Chondrocyte (in vitro differentiated cells): ENCODE measurements around the gene PAX5. TPM values are rescaled to one million over a fixed set of nuclear protein-coding genes. Genes with fewer than 3 reads are reported as not detected.

Experiments
- DNase-seq: peaks from one replicate; pipeline ENCODE4 v3.0.0; 2021; ENCODE audit warnings: mixed read lengths, low spot score
- H3K27ac Mint-ChIP-seq: one replicate; pipeline ENCODE4 v1.8.0; 2021; ENCODE audit warnings: mild to moderate bottlenecking, moderate library complexity, mixed read lengths; ENCODE audit not compliant: unreplicated experiment
- H3K27me3 Mint-ChIP-seq: 2 replicates; pipeline ENCODE4 v1.8.0; 2021; ENCODE audit warnings: low read depth, mixed read lengths
- H3K36me3 Mint-ChIP-seq: 2 replicates; pipeline ENCODE4 v1.8.0; 2021; ENCODE audit warnings: low read depth, mixed read lengths
- H3K4me1 Mint-ChIP-seq: 2 replicates; pipeline ENCODE4 v1.8.0; 2021; ENCODE audit warnings: low read depth, mild to moderate bottlenecking, mixed read lengths
- H3K4me3 Mint-ChIP-seq: one replicate; pipeline ENCODE4 v1.8.0; 2021; ENCODE audit warnings: mild to moderate bottlenecking, moderate library complexity, mixed read lengths; ENCODE audit not compliant: unreplicated experiment
- H3K9me3 Mint-ChIP-seq: 2 replicates; pipeline ENCODE4 v1.8.0; 2021; ENCODE audit warnings: low read depth, mixed read lengths
- total RNA-seq: library from RNA; stranded (reverse); gene quantifications from 3 replicates; pipeline ENCODE4 v1.2.1, GENCODE V29; 2021
- TF ChIP-seq, protein P1 (sequence below): fragments of 200-600 bp; sonication (generic); IDR thresholded peaks from 2 replicates; pipeline ENCODE4 v1.5.0; 2021; ENCODE audit warnings: antibody characterized with exemption, mild to moderate bottlenecking, moderate library complexity

PAX5 gene
- total RNA-seq, 1 donor from 2014 or later, result not detected

- no peaks in the 10 kb centered on the region for H3K9me3 Mint-ChIP-seq
- DNase-seq, result no peak
- H3K36me3 Mint-ChIP-seq, result no peaks in the 10 kb centered on the region
- peaks cover 35% of the 10 kb centered on the region for H3K27me3 Mint-ChIP-seq
- no peak overlapping the region for H3K27ac Mint-ChIP-seq
- H3K4me3 Mint-ChIP-seq, result no peak overlapping the region
- TF ChIP-seq, protein P1, sequence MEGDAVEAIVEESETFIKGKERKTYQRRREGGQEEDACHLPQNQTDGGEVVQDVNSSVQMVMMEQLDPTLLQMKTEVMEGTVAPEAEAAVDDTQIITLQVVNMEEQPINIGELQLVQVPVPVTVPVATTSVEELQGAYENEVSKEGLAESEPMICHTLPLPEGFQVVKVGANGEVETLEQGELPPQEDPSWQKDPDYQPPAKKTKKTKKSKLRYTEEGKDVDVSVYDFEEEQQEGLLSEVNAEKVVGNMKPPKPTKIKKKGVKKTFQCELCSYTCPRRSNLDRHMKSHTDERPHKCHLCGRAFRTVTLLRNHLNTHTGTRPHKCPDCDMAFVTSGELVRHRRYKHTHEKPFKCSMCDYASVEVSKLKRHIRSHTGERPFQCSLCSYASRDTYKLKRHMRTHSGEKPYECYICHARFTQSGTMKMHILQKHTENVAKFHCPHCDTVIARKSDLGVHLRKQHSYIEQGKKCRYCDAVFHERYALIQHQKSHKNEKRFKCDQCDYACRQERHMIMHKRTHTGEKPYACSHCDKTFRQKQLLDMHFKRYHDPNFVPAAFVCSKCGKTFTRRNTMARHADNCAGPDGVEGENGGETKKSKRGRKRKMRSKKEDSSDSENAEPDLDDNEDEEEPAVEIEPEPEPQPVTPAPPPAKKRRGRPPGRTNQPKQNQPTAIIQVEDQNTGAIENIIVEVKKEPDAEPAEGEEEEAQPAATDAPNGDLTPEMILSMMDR, result no peak
- H3K4me1 Mint-ChIP-seq, result no peaks in the 10 kb centered on the region
These were observed 66.1 kb downstream of the PAX5 start for GRCh38 chr9:36967997-36968396.

DNA sequence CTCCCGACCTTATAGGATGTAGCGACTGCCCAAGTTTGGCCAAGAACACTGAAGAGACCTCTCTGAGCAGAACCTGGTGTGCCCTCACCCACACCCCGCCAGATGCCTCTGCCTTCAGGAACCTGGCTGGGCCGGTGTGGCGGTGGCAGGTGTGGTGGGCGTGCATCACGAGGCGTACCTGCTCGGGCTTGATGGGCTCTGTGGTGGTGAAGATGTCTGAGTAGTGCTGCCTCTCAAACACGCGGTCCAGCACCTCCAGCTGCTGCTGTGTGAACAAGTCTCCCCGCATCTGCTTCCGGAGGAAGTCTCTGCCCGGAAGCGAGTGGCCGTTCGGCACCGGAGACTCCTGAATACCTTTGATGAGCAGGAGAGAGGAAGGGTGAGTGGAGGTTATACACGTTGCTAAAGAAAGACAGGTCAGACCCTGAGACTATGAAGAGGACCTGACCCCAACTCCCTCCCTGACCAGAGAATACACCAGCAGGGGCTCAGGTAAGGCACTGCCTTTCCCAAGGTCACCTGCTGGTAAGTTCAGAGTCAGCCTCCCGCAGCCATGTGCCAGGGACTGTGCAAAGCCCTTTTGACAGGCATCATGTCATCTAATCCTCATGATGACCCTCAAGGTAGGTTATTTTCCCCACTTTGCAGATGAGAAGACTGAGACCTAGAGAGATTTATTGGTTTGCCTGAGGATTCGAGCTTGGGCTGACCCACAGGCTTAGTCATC lies 67.5 kb downstream of the PAX5 start:
- Mint-ChIP-seq H3K4me1 (no peaks in the 10 kb centered on the region), H3K27me3 (peaks cover 38% of the 10 kb centered on the region), H3K27ac (no peak overlapping the region), H3K9me3 (no peaks in the 10 kb centered on the region), H3K36me3 (no peaks in the 10 kb centered on the region), H3K4me3 (no peak overlapping the region)
- DNase-seq, result no peak
- TF ChIP-seq, protein P1, result no peak

DNA sequence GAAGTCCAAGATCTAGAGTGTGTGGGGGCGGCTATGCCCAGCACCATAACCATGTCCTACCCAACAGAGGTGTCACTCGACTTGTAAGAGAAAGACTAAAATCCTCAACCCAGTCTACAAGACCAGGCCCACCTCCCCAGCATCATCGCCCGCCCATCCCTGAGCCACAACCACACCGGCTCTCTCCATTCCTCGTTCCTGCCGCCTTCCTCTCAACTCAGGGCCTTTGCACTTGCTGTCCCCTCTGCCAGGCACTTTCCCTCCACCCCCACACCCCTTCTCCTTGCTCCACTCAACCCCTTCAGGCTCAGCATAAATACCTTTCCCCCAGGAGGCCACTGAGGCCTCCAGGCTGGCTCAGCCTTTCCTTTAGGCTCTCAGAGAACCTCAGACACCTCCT lies 69.3 kb downstream of the PAX5 start:
- peaks cover 30% of the 10 kb centered on the region for H3K27me3 Mint-ChIP-seq
- H3K36me3 Mint-ChIP-seq, result no peaks in the 10 kb centered on the region
- H3K4me1 Mint-ChIP-seq, result no peaks in the 10 kb centered on the region
- H3K27ac Mint-ChIP-seq, result no peak overlapping the region
- DNase-seq, result no peak
- no peak overlapping the region for H3K4me3 Mint-ChIP-seq
- TF ChIP-seq, protein P1, result no peak
- no peaks in the 10 kb centered on the region for H3K9me3 Mint-ChIP-seq

GRCh38 chr9:36963346-36963745 lies 70.7 kb downstream of the PAX5 start:
- Mint-ChIP-seq H3K27ac (no peak overlapping the region), H3K27me3 (peaks cover 43% of the 10 kb centered on the region)

GRCh38 chr9:36962691-36963090 lies 71.4 kb downstream of the PAX5 start:
- H3K27ac Mint-ChIP-seq, result no peak overlapping the region
- no peak for DNase-seq
- no peaks in the 10 kb centered on the region for H3K36me3 Mint-ChIP-seq
- no peaks in the 10 kb centered on the region for H3K9me3 Mint-ChIP-seq
- H3K4me3 Mint-ChIP-seq, result no peak overlapping the region
- TF ChIP-seq, protein P1, result no peak
- peaks cover 48% of the 10 kb centered on the region for H3K27me3 Mint-ChIP-seq
- H3K4me1 Mint-ChIP-seq, result no peaks in the 10 kb centered on the region

More at GRCh38 chr9:36963346-36963745, 70.7 kb downstream of the PAX5 start:
- H3K4me3 Mint-ChIP-seq, result no peak overlapping the region
- TF ChIP-seq, protein P1, result no peak
- no peak for DNase-seq
- H3K36me3 Mint-ChIP-seq, result no peaks in the 10 kb centered on the region
- no peaks in the 10 kb centered on the region for H3K9me3 Mint-ChIP-seq
- no peaks in the 10 kb centered on the region for H3K4me1 Mint-ChIP-seq
